Left lung (tissue), 10 donors: ENCODE measurements around the gene CRBN. TPM values are rescaled to one million over a fixed set of nuclear protein-coding genes. Genes with fewer than 3 reads are reported as not detected.

ENCODE experiments used
- ATAC-seq: fragments of 200-7000 bp; cut with Tn5 transposase; one replicate; pipeline ENCODE4 v1.9.1; 2020; ENCODE audit warnings: moderate library complexity
- DNase-seq, 4 donors: peaks; one replicate each; pipeline ENCODE4 v3.0.0-alpha.2; 2013 to 2020
- H3K27ac ChIP-seq, 2 donors: fragments of 200-600 bp; sonication (generic) in 1 of 2; one replicate each; pipeline versions ENCODE4 v1.5.0 to v1.8.0; 2020 to 2021
- H3K27me3 ChIP-seq, 2 donors: fragments of 200-600 bp; sonication (generic) in 1 of 2; one replicate each; pipeline versions ENCODE4 v1.5.0 to v1.8.0; 2020 to 2021
- H3K36me3 ChIP-seq, 2 donors: fragments of 200-600 bp; sonication (generic) in 1 of 2; one replicate each; pipeline versions ENCODE4 v1.5.0 to v1.8.0; 2020 to 2021
- H3K4me1 ChIP-seq, 2 donors: fragments of 200-600 bp; one replicate each; pipeline ENCODE4 v1.8.0; 2021
- H3K4me3 ChIP-seq, 2 donors: fragments of 200-600 bp; sonication (generic) in 1 of 2; one replicate each; pipeline versions ENCODE4 v1.5.0 to v1.8.0; 2020 to 2021; ENCODE audit warnings: mild to moderate bottlenecking in 1 of 2
- H3K9me3 ChIP-seq, 2 donors: fragments of 200-600 bp; sonication (generic) in 1 of 2; one replicate each; pipeline versions ENCODE4 v1.5.0 to v1.8.0; 2020 to 2021
- CTCF ChIP-seq, 2 donors: fragments of 200-600 bp; sonication (generic) in 1 of 2; IDR thresholded peaks; one replicate each; pipeline versions ENCODE4 v1.5.0 to v1.8.0; 2021; ENCODE audit warnings: antibody characterized with exemption in 2 of 2
- intact Hi-C, 2 donors: fragments of 100-400 bp; cut with DNase I; formaldehyde crosslinking; loops; one replicate each; pipeline versions ENCODE4 v1.11.2 to v1.14.2; 2022
- polyA plus RNA-seq, 6 donors: library from polyadenylated mRNA; unstranded; fragments of 120-200 nt; gene quantifications; one replicate each; pipeline ENCODE4 v1.2.1, GENCODE V29; 2013; ENCODE audit not compliant: insufficient read length in 6 of 6
- total RNA-seq, 2 donors: library from RNA; stranded (reverse); fragmentation: NEBNext Ultra II Directional; extraction: Animal tissue kit (Norgen Biotek cat#: 25700); gene quantifications; one replicate each; pipeline ENCODE4 v1.2.1, GENCODE V29; 2021
- donor health status: DM: no; HTN: yes; CAD: no.
- donor health status: DM: no; HTN: no; CAD: no.

The CRBN gene
- total and polyA plus RNA-seq, 8 donors = 34.4 to 79.6 (median 62.2) TPM

DNA sequence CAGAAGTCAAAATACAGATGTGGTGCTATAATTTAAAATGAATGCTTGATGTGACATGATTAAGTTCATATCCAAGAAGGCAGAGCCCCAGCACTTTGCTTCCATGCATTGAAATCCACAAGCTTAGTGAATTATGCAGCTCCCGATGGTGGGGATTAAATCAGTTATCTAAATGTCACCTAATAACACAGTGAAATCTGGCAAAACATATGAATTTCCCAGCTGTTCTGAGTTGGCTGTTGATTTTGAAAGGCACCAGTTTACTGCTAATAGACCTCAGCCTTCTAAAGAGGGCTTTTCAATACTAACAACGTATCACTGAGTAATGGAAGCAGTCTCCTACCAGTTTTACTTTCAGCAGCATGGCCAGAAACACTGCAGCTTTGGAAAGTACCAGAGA is 19.8 kb upstream of the CRBN start:
- no peak for TF ChIP-seq CTCF (IDR thresholded peaks at IDR 0.05)
- DNase-seq = peak in 2 of 4 donors; percentile 37 to 42
- H3K9me3 ChIP-seq = no peaks in the 10 kb centered on the region
- no peaks in the 10 kb centered on the region for H3K27me3 ChIP-seq
- no peak for ATAC-seq
- no peak overlapping the region for H3K27ac ChIP-seq
- H3K4me1 ChIP-seq = no peaks in the 10 kb centered on the region
- no peaks in the 10 kb centered on the region for H3K36me3 ChIP-seq
- no peak overlapping the region for H3K4me3 ChIP-seq
- intact Hi-C loops = no loop called here

GRCh38 chr3:3196148-3196861 is 16.8 kb upstream of the CRBN start:
- no peak overlapping the region for H3K4me3 ChIP-seq
- intact Hi-C loops = no loop called here
- ATAC-seq (no peak), DNase-seq (no peak)
- H3K36me3 ChIP-seq = no peaks in the 10 kb centered on the region
- peak in 1 of 2 donors; percentile 14 for TF ChIP-seq CTCF (IDR thresholded peaks at IDR 0.05)
- H3K4me1 ChIP-seq = no peaks in the 10 kb centered on the region
- no peaks in the 10 kb centered on the region for H3K27me3 ChIP-seq
- H3K9me3 ChIP-seq = no peaks in the 10 kb centered on the region
- H3K27ac ChIP-seq = no peak overlapping the region

DNA sequence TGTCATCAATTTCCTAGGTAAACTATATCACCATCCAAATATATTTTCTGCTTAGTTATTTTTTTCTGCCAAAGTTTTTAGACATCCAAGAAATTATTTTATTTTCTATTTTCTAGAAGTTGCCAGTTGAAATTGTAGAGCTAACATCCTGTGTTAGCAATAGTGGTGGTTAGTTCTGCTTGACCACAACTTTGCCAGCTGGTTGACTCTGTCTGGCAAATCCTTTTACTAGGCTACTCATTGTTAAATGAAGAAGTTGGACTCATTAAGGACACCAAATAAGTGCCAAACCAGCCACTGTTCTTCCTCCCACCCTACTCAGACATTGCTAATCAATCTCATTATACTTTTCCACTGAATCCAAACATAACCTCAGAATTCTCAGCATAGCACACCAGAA is 15.4 kb upstream of the CRBN start:
- Histone ChIP-seq H3K27ac (no peak overlapping the region), H3K4me3 (no peak overlapping the region), H3K4me1 (no peaks in the 10 kb centered on the region), H3K36me3 (no peaks in the 10 kb centered on the region), H3K9me3 (no peaks in the 10 kb centered on the region), H3K27me3 (no peaks in the 10 kb centered on the region)
- no peak for ATAC-seq
- no peak for TF ChIP-seq CTCF (IDR thresholded peaks at IDR 0.05)
- DNase-seq = no peak
- intact Hi-C loops = no loop called here

- DNase-seq (no peak), ATAC-seq (no peak)
- intact Hi-C loops = no loop called here
- TF ChIP-seq CTCF (IDR thresholded peaks at IDR 0.05) = no peak
- Histone ChIP-seq H3K36me3 (no peaks in the 10 kb centered on the region), H3K27ac (no peak overlapping the region), H3K27me3 (no peaks in the 10 kb centered on the region), H3K4me1 (no peaks in the 10 kb centered on the region), H3K9me3 (no peaks in the 10 kb centered on the region), H3K4me3 (no peak overlapping the region)
Observed at GRCh38 chr3:3192286-3192675, 12.8 kb upstream of the CRBN start.

GRCh38 chr3:3191675-3192285 is 12.3 kb upstream of the CRBN start:
- ATAC-seq (peak; percentile 60), DNase-seq (no peak)
- H3K27me3 ChIP-seq = no peaks in the 10 kb centered on the region
- intact Hi-C loops = no loop called here
- H3K27ac ChIP-seq = no peak overlapping the region
- H3K4me3 ChIP-seq = no peak overlapping the region
- no peak for TF ChIP-seq CTCF (IDR thresholded peaks at IDR 0.05)
- no peaks in the 10 kb centered on the region for H3K36me3 ChIP-seq
- no peaks in the 10 kb centered on the region for H3K4me1 ChIP-seq
- H3K9me3 ChIP-seq = no peaks in the 10 kb centered on the region
